NCI-H82 treated with DMSO at 0.1 percent for 48 hours (cell line): ENCODE data around the gene KDM2B.

Source experiments
- DNase-seq: peaks from one replicate; lab custom pipeline; 2025; ENCODE audit not compliant: unreplicated experiment; lab: John Stamatoyannopoulos, UW

KDM2B gene

GRCh38 chr12:121580959-121581685 lies at the start of gene KDM2B:
Gene KDM2B, minus strand, starts transcription at chr12:121581023. Its CDS starts 112 bp downstream, at chr12:121580911.
- no peak for DNase-seq

GRCh38 chr12:121628536-121628935 lies 47.7 kb upstream of the KDM2B start:
- DNase-seq, result no peak

- DNase-seq, result no peak
Measured at GRCh38 chr12:121628037-121628436, 47.2 kb upstream of the KDM2B start.

- no peak for DNase-seq
Measured at GRCh38 chr12:121626853-121627640, 46.2 kb upstream of the KDM2B start.

- DNase-seq, result peak; percentile 70
Measured at GRCh38 chr12:121626087-121626852, 45.4 kb upstream of the KDM2B start, which contains the start of gene ORAI1. Gene ORAI1, plus strand, starts transcription at chr12:121626530.

GRCh38 chr12:121620333-121620891 lies 39.6 kb upstream of the KDM2B start:
- DNase-seq, result no peak

- DNase-seq, result no peak
Measured at GRCh38 chr12:121618659-121619233, 37.9 kb upstream of the KDM2B start.

GRCh38 chr12:121614872-121615467 lies 34.1 kb upstream of the KDM2B start:
- DNase-seq, result no peak

- DNase-seq, result no peak
Measured at GRCh38 chr12:121613462-121613861, 32.6 kb upstream of the KDM2B start.

- no peak for DNase-seq
Measured at GRCh38 chr12:121611306-121611705, 30.5 kb upstream of the KDM2B start.

- DNase-seq, result peak; percentile 74
Measured at GRCh38 chr12:121610239-121611149, 29.7 kb upstream of the KDM2B start.

- no peak for DNase-seq
Measured at GRCh38 chr12:121608301-121608700, 27.5 kb upstream of the KDM2B start.

- no peak for DNase-seq
Measured at GRCh38 chr12:121603581-121603980, 22.8 kb upstream of the KDM2B start.

- no peak for DNase-seq
Measured at GRCh38 chr12:121602766-121603165, 21.9 kb upstream of the KDM2B start.

- DNase-seq, result no peak
Measured at GRCh38 chr12:121600702-121601336, 20.0 kb upstream of the KDM2B start.

- DNase-seq, result no peak
Measured at GRCh38 chr12:121596526-121596925, 15.7 kb upstream of the KDM2B start.

- no peak for DNase-seq
Measured at GRCh38 chr12:121595520-121595919, 14.7 kb upstream of the KDM2B start.

- DNase-seq, result no peak
Measured at GRCh38 chr12:121592320-121592719, 11.5 kb upstream of the KDM2B start.
